ENCODE results near the gene MS4A8.
A peak's percentile ranks its signal among the peaks of the same experiment; 100 is the strongest.
"Not testable (repeated sequence)": the region's sequence is repeated elsewhere in the genome, so short reads cannot be mapped to it uniquely, and the experiment has no call there.

MS4A8 gene

DNA sequence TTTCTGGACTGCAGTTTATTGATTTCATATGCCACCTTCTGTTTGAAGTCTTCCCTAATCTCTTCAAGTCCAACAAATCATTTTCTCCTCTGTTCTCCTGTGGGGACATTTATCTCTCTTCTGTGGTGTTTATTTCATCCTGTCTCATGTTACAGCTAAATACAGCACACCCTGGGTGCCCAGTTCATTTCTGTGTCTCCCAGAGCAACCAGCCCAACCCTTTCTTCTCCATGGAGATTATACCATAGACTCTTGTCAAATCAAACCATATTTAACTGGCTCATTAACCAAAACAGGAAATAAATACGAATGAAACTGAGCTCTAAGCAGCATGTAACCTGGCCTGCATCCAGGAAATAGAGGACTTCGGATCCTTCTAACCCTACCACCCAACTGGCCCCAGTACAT is at the start of gene MS4A8:
Gene MS4A8, plus strand, starts transcription at position 329 of the 408 bp plus-strand sequence. CDS start 1,249 bp downstream, outside the sequence.
- DNase-seq (ENCODE audit: low spot score), result no peak
- no peak for TF ChIP-seq CTCF (IDR thresholded peaks at IDR 0.05; ENCODE audit: extremely low read depth, missing control alignments)

- peak; percentile 8 for TF ChIP-seq CTCF (IDR thresholded peaks at IDR 0.05; ENCODE audit: extremely low read depth, missing control alignments)
- DNase-seq (ENCODE audit: low spot score), result no peak
Observed at GRCh38 chr11:60657888-60658287, 41.5 kb upstream of the MS4A8 start.

DNA sequence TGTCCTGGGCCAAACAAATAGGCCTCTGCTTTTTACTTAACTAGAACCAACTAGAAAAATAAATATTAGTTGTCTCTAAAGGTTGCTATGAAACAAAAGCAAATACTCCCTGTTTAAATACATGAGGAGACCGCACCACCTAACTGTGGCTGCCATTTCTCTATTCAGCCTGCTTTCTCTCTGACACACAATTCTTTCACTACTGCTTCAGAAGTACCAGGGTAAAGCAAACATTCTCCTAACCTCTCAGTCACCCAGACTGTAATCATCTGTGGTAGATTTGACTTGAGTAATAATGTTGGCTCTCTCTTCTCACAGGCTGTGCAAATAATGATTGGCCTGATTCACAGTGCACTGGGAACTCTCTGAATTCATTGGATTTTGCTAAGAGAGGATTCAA is 41.0 kb upstream of the MS4A8 start:
- no peak for TF ChIP-seq CTCF (IDR thresholded peaks at IDR 0.05; ENCODE audit: extremely low read depth, missing control alignments)
- no peak for DNase-seq (ENCODE audit: low spot score)

DNA sequence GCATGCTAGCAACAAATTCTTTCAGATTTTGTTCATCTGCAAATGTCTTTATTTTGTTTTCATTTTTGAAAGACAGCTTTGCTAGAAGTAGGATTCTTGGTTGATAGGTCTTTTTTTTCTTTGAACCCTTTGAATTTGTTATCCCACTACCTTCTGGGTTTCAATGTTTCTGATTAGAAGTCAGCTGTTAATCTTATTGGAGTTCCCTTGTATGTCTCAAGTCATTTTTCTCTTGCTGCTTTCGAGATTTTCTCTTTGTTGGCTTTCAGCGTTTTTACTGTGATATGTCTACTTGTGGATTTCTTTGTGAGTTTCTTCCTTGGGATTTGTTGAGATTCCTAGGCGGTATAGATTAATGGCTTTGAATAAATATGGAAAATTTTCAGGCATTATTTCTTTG is 27.2 kb upstream of the MS4A8 start:
- no peak for TF ChIP-seq CTCF (IDR thresholded peaks at IDR 0.05; ENCODE audit: extremely low read depth, missing control alignments)
- no peak for DNase-seq (ENCODE audit: low spot score)

DNA sequence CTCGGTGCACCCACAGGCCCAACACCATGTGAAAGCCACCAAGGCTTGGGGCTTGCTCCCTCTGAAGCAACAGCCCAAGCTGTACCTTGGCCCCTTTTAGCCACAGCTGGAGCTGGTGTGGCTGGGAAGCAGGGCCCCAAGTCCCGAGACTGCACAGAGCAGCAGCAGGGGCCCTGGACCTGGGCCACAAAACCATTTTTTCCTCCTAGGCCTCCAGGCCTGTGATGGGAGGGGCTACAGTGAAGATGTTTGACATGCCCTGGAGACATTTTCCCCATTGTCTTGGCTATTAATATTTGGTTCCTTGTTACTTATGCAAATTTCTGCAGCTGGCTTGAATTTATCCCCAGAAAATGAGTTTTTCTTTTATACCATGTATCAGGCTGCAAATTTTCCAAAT is 21.2 kb upstream of the MS4A8 start:
- DNase-seq (ENCODE audit: low spot score), result not testable (repeated sequence)

DNA sequence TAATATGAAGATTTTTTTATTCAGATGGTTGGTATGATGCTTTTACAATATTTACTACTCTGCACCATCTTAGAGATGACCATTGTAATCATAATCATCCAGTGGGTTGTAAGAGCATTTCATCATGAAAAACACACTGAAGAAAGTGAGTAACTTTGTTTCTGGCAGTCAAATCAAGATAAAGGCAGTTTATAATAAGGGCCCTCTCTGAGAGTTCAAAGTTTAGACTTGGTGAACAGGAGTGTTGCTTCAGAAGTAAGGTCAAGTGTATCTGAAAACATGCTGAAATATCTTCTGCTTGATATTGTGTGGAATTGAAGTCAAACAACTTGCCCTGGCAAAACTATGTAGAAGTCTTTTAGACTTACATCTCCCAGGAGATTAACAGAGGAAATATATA is 19.5 kb upstream of the MS4A8 start:
- no peak for TF ChIP-seq CTCF (IDR thresholded peaks at IDR 0.05; ENCODE audit: extremely low read depth, missing control alignments)
- no peak for DNase-seq (ENCODE audit: low spot score)

GRCh38 chr11:60680455-60681119 is 18.8 kb upstream of the MS4A8 start:
- no peak for TF ChIP-seq CTCF (IDR thresholded peaks at IDR 0.05; ENCODE audit: extremely low read depth, missing control alignments)
- no peak for DNase-seq (ENCODE audit: low spot score)

DNA sequence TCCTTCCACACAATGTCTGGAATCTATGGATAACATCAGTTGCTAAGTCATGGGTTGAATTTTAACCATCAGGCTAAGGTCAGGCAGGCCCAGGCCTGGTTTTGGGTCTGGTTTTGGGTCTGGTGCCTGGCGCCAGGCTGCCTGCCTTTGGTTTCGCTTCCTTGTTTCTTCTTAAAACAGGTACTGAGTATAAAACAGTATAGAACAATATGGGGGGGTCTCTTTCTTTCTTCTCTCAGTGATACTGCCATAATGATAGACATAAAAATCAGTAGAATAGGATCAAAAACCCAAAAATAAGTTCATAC is 14.9 kb upstream of the MS4A8 start:
- not testable (repeated sequence) for DNase-seq (ENCODE audit: low spot score)

Data from GM20000 (cell line).